ENCODE measurements around the gene E2F4.

E2F4 gene

DNA sequence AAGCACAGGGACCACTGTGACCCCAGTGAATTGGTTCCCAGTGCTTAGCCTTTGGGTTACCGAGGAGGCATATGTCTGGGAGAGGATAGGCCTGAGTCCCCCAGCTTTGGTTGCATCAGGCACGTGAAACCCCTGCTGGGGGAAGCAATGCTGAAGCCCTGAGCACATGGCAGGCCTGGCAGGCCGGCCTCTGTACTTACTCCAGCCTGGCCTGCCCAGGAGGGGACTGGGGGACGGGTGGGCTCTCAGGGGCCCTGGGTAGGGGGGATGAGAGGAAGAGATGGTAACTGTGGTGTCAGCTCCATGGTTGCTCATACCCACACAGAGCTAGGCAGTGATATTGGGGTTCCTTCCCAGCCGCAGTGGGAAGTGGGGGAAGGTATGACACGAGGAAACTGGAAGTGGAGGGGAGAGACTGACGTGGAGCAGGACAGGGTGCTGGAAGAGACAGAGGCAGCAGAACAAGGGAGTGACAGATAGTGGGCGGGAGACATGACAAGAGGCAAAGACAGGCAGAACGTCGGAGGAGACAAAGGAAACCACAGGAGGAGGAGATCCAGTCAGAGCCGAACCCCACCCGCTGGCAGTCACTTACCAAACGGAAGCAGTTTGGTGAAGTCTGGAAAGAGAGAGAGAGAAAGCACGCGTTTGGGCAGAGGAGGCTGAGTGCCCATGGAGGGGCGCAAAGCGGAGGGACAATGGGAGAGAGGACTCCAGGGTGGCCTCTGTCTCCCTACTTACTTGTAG, 44.0 kb downstream of the E2F4 start:
- TF ChIP-seq, protein P1, sequence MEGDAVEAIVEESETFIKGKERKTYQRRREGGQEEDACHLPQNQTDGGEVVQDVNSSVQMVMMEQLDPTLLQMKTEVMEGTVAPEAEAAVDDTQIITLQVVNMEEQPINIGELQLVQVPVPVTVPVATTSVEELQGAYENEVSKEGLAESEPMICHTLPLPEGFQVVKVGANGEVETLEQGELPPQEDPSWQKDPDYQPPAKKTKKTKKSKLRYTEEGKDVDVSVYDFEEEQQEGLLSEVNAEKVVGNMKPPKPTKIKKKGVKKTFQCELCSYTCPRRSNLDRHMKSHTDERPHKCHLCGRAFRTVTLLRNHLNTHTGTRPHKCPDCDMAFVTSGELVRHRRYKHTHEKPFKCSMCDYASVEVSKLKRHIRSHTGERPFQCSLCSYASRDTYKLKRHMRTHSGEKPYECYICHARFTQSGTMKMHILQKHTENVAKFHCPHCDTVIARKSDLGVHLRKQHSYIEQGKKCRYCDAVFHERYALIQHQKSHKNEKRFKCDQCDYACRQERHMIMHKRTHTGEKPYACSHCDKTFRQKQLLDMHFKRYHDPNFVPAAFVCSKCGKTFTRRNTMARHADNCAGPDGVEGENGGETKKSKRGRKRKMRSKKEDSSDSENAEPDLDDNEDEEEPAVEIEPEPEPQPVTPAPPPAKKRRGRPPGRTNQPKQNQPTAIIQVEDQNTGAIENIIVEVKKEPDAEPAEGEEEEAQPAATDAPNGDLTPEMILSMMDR (IDR thresholded peaks at IDR 0.05), result no peak

DNA sequence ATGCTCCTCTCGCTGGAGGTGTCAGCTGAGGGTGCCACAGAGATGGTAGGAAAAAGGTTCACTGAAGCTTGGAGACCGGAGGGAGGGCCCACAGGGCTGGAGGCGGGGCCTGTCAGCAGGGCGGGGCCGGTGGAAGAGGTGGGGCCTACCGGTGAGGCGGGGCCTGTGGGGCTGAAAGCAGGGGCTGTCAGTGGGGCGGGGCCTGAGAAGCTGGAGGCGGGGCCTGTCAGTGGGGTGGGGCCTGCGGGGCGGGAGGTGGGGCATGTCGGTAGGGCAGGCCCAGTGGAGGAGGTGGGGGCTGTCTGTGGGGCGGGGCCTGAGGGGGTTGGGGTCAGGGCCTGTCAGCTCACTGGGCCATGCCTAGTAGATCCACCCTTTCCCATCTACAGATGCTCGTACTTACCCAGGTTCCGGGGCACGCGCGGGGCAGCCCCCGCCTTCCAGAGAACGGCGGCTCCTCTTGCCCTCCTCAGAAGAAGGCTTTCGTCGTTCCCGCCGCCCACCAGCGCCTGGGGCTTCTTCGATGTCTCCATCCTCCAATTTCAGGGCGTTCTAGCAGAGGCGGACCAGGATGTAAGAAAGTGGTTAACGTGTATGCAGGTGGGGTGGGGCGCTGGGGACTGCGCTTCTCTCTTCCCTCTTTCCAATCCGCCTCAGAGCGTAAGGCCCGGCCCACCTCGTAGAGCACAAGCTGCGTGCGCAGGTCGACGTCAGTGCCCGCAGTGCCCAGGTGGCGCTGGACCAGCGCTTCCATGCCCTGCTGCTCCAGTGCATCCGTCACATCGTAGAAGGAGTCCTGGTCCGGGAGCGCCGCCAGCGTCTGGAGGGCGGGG, 44.8 kb downstream of the E2F4 start:
- TF ChIP-seq, protein P1 (IDR thresholded peaks at IDR 0.05), result no peak

DNA sequence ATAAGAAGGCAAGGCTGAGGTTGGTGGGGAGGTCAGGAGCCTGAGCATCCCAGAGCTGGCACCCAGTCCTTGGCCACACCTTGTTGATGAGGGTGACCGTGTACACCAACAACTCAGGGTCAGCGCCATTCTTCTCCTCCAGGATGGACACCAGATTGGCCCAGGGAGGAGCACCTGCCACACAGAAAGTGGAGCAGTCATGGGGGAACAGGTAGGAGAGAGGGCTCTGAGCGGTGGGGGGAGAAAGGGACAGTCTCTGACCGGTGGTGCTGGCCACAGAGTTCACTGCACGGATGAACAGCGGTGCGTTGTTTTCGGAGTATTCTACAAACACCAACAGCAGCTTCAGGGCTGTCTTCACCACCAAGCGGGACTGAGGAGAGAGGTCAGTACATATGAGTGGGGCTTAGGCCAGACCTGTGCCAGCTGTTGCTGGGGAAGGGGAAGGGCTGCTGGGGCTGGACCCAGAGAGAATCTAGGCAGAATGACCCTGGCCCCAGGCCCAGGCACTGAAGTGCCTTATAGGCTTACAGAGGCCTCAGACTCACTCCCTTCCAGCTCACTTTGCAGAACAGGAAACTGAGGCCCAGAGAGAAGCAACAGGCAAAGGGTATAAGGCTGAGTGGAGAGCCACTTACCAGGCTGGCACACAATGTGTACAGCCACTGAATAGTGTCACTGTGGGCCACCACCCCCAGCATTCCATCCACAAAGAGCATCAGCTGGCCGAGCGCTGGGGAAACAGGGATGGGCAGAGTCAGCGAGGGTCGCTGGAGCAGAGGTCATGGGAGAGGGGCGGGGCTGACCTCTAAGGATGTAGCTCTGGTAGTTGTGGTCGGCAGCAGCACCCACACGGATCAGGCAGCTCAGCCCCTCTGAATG, 45.7 kb downstream of the E2F4 start:
- TF ChIP-seq, protein P1 (IDR thresholded peaks at IDR 0.05), result no peak

DNA sequence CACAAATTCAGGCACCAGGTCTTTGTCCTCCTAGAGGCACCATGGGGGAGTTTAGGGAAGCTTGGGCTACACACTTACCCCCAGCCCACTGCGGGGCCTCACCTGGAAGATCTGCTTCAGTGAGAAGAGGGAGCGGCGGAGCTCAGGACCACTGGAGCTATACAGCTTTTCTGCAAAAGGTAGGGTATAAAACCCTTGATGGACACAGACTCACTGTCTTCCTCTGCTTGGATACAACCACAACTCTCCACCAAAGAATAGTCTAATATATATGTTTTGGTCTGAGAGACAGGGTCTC, 46.3 kb downstream of the E2F4 start:
- TF ChIP-seq, protein P1 (IDR thresholded peaks at IDR 0.05), result no peak

DNA sequence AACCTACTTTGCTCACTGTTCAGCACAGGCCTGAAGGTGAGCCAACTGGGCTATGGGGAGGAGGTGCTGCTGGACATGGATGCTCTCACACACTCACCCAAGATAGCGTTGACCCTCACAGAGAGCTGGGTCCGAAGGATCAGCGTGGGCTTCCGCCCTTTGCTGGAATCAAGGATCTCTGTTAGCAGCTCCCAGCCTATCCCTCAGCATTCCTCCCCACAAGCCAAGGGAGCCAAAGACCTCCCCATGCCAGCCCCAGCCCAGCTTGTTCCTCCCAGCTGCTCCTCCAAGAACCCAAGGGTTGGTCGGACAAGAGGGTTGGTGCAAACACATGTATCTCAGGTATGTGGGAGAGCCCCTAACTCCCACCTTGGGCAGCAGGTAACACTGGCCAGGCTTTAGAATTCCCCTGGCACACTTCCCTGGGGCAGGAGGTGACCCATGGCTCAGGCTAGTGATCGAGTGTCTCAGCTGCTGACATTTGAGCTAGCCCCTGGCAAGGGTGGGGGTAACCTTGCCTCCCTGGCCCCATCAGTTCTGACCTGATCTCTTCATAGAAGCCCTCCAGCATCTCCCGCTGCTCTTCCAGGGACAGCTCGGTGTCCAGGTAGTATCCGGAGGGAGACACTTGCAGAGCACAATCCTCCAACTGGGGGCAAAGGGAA, 47.0 kb downstream of the E2F4 start:
- TF ChIP-seq, protein P1 (IDR thresholded peaks at IDR 0.05), result no peak

DNA sequence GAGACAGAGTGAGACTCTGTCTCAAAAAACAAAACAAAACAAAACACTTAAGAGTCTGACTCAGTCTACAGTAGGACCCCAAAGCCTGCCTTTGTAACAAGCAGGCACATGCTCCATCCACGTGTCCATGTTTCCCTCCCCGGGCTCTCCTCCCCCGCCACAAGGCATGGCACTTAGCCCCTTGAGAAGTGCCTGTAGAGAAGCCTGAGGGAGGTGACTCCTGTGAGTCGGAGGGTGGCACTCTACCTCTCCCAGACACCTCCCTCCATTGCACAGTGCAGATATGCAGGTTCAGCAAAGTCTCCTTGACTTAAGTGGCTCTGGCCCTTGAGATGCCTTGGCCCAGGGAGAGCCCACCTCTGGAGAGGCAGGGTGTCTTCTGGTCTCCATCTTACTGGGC, 48.6 kb downstream of the E2F4 start:
- TF ChIP-seq, protein P1 (IDR thresholded peaks at IDR 0.05), result no peak

All from LNCAP (cell line).